PC-9 (cell line): ENCODE data around the gene IL4R. TPM values are rescaled to one million over a fixed set of nuclear protein-coding genes. Genes with fewer than 3 reads are reported as not detected.
"Not testable (repeated sequence)": the region's sequence is repeated elsewhere in the genome, so short reads cannot be mapped to it uniquely, and the experiment has no call there.

Experiments
- BruUV-seq: library from RNA; stranded (reverse); fragments of 400-500 nt; replicated peaks from 2 replicates; lab custom pipeline; 2021; lab: Mats Ljungman, UMichigan
- CTCF ChIA-PET: fragments of 300-600 bp; sonication (Branson Sonifier 250); formaldehyde crosslinking; loops from one replicate; lab custom pipeline; 2022; ENCODE audit warnings: antibody characterized with exemption; lab: Charles Lee
- POLR2A ChIA-PET: fragments of 300-600 bp; sonication (Branson Sonifier 250); formaldehyde crosslinking; loops from one replicate; lab custom pipeline; 2022; ENCODE audit warnings: antibody characterized with exemption; ENCODE audit not compliant: unreplicated experiment; lab: Charles Lee
- DNase-seq, 2 experiments: peaks; one replicate each; pipeline versions ENCODE4 v3.0.0 to v3.0.0-alpha.2; 2015 to 2022; ENCODE audit warnings: mixed read lengths in 1 of 2
- H2AFZ ChIP-seq: fragments of 200-600 bp; sonication (generic); 2 replicates; pipeline ENCODE4 v1.8.1; 2017; ENCODE audit warnings: antibody characterized with exemption
- H3F3A ChIP-seq: fragments of 200-600 bp; sonication (generic); 2 replicates; pipeline ENCODE4 v1.8.1; 2017; ENCODE audit warnings: antibody characterized with exemption, mild to moderate bottlenecking, low read depth; ENCODE audit not compliant: insufficient read depth
- H3K27ac ChIP-seq: fragments of 200-600 bp; sonication (generic); 2 replicates; pipeline ENCODE4 v1.6.1; 2016; ENCODE audit warnings: mixed run types
- H3K27me3 ChIP-seq: fragments of 200-600 bp; sonication (generic); 2 replicates; pipeline ENCODE4 v1.6.1; 2016; ENCODE audit warnings: low read depth, mixed run types; ENCODE audit not compliant: insufficient read depth
- H3K36me3 ChIP-seq: fragments of 200-600 bp; sonication (generic); 2 replicates; pipeline ENCODE4 v1.6.1; 2016; ENCODE audit warnings: low read depth, mixed run types
- H3K4me1 ChIP-seq: fragments of 200-600 bp; sonication (generic); replicated peaks from 2 replicates; pipeline ENCODE4 v1.6.1; 2016; ENCODE audit warnings: mixed run types; ENCODE audit not compliant: insufficient read depth
- H3K4me2 ChIP-seq: fragments of 200-600 bp; sonication (generic); 2 replicates; pipeline ENCODE4 v1.6.1; 2017; ENCODE audit warnings: mixed run types
- H3K4me3 ChIP-seq: fragments of 200-600 bp; sonication (generic); 2 replicates; pipeline ENCODE4 v1.6.1; 2016; ENCODE audit warnings: mixed run types
- H3K79me2 ChIP-seq: fragments of 200-600 bp; sonication (generic); 2 replicates; pipeline ENCODE4 v1.6.1; 2017; ENCODE audit warnings: low read depth, mixed run types
- H3K9me2 ChIP-seq: fragments of 200-600 bp; sonication (generic); 2 replicates; pipeline ENCODE4 v1.8.1; 2017; ENCODE audit warnings: mild to moderate bottlenecking; ENCODE audit not compliant: insufficient read depth
- H3K9me3 ChIP-seq: fragments of 200-600 bp; sonication (generic); 2 replicates; pipeline ENCODE4 v1.8.1; 2016; ENCODE audit warnings: low read depth; ENCODE audit not compliant: insufficient read depth
- H4K20me1 ChIP-seq: fragments of 200-600 bp; sonication (generic); 2 replicates; pipeline ENCODE4 v1.8.1; 2017; ENCODE audit not compliant: insufficient read depth
- EZH2 ChIP-seq: fragments of 200-600 bp; sonication (generic); IDR thresholded peaks from 2 replicates; pipeline ENCODE4 v1.8.0; 2017; ENCODE audit warnings: antibody characterized with exemption, low read depth
- intact Hi-C: fragments of 100-400 bp; cut with micrococcal nuclease; formaldehyde crosslinking; loops from one replicate; pipeline ENCODE4 v1.10.0; 2022; ENCODE audit not compliant: unreplicated experiment
- total RNA-seq: library from RNA; stranded (reverse); gene quantifications from 2 replicates; pipeline ENCODE4 v1.2.3, GENCODE V29; 2021
- TF ChIP-seq, protein P1 (sequence below): fragments of 200-600 bp; sonication (generic); conservative IDR thresholded peaks from 2 replicates; pipeline ENCODE4 v1.6.1; 2017; ENCODE audit warnings: mixed run types, antibody characterized with exemption, mild to moderate bottlenecking, moderate library complexity

IL4R gene
- total RNA-seq, 1 experiment from 2014 or later = 76.5 TPM

DNA sequence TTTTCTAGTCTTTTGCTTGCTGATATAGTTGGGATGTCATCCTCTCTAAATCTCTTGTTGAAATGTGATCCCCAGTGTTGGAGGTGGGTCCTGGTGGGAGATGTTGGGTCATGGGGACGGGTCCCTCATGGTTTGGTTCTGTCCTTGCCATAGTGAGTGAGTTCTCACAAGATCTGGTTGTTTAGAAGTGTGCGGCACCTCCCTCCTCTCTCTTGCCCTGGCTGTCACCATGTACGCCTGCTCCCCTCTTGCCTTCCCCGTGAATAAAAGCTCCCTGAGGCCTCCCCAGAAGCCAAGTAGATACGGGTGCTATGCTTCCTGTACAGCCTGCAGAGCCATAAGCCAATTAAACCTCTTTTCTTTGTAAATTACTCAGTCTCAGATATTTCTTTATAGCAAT lies 15.2 kb downstream of the IL4R start:
- Histone ChIP-seq H3F3A (peaks cover 34% of the 10 kb centered on the region), H3K79me2 (peaks cover 90% of the 10 kb centered on the region), H3K9me3 (no peaks in the 10 kb centered on the region), H3K9me2 (no peaks in the 10 kb centered on the region), H3K36me3 (peaks cover 16% of the 10 kb centered on the region; the same call in 1 of the 2 replicates), H2AFZ (no peak overlapping the region), H3K27ac (peak overlapping the region; percentile 98; the same call in 1 of the 2 replicates), H3K27me3 (no peaks in the 10 kb centered on the region), H3K4me2 (no peak overlapping the region), H3K4me3 (no peak overlapping the region), H4K20me1 (no peaks in the 10 kb centered on the region), H3K4me1 (peaks cover 41% of the 10 kb centered on the region)
- no TSS peak for BruUV-seq
- TF ChIP-seq, protein P1, sequence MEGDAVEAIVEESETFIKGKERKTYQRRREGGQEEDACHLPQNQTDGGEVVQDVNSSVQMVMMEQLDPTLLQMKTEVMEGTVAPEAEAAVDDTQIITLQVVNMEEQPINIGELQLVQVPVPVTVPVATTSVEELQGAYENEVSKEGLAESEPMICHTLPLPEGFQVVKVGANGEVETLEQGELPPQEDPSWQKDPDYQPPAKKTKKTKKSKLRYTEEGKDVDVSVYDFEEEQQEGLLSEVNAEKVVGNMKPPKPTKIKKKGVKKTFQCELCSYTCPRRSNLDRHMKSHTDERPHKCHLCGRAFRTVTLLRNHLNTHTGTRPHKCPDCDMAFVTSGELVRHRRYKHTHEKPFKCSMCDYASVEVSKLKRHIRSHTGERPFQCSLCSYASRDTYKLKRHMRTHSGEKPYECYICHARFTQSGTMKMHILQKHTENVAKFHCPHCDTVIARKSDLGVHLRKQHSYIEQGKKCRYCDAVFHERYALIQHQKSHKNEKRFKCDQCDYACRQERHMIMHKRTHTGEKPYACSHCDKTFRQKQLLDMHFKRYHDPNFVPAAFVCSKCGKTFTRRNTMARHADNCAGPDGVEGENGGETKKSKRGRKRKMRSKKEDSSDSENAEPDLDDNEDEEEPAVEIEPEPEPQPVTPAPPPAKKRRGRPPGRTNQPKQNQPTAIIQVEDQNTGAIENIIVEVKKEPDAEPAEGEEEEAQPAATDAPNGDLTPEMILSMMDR = no peak
- TF ChIP-seq EZH2 = no peak
- DNase-seq = no peak
- POLR2A ChIA-PET = no interaction called here
- CTCF ChIA-PET = interaction anchor here (0.6 kb wide), 1 partner anchor 8 kb away, joined by 3 read pairs; no protein-coding TSS in a partner anchor
- intact Hi-C loops = no loop called here

DNA sequence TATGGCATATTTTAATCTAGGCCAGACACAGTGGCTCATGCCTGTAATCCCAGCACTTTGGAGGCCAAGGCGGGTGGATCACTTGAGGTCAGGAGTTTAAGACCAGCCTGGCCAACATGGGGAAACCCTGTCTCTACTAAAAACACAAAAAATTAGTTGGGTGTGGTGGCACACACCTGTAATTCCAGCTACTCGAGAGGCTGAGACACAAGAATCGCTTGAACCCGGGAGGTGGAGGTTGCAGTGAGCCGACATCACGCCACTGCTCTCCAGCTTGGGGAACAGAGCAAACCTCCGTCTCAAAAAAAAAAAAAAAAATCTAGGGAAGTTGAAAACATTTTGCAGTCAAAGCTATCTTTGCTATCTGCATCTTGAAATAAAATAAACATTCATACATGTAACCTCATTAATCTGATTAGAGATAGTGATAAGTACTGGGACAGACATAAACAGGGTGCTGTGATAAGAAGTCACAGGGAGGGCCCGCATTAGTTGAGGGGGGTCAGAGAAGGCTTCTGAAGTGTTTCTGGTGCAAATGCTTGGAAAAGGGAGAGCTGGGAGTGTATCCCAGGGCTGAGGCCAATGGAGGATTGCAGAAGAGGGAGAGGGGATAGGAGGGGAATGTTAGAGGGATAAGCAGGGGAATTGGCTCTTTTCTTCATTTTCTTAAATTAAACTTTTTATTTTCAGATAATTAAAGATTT lies 15.8 kb downstream of the IL4R start:
- Histone ChIP-seq H3F3A (peaks cover 30% of the 10 kb centered on the region), H3K4me1 (peaks cover 35% of the 10 kb centered on the region), H3K27ac (peak overlapping the region; percentile 98; the same call in 1 of the 2 replicates), H3K36me3 (peaks cover 21% of the 10 kb centered on the region; the same call in 1 of the 2 replicates), H3K79me2 (peaks cover 90% of the 10 kb centered on the region)
- H4K20me1 ChIP-seq, intact Hi-C loops, H3K27me3 ChIP-seq, POLR2A ChIA-PET, H2AFZ ChIP-seq, H3K4me2 ChIP-seq, BruUV-seq, H3K9me2 ChIP-seq, H3K9me3 ChIP-seq, H3K4me3 ChIP-seq: not testable (repeated sequence)
- CTCF ChIA-PET = interaction anchor here (0.6 kb wide), 1 partner anchor 8 kb away, joined by 3 read pairs; no protein-coding TSS in a partner anchor
- peak in 1 of 2 experiments; percentile 10 for DNase-seq

DNA sequence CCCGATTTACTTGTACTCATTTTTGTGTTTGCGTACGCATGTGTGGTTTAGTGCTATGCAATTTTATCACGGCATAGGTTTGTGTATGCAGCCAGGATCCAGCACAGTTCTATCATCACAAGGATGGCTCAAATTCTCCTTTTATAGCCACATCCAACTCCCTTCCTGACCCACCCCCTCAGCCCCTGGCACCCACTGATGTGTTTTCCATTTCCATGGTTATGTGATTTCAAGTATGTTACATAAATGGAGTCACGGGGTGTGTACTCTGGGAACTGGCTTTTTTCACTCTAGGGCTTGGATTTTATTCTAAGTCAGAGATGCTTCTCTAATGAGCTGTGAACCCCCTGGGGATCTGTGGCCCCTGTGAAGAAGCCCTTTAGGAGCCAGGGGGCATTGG lies 16.8 kb downstream of the IL4R start:
- Histone ChIP-seq H3K9me3 (no peaks in the 10 kb centered on the region), H3K4me2 (no peak overlapping the region), H2AFZ (no peak overlapping the region), H3K79me2 (peaks cover 90% of the 10 kb centered on the region), H3K27ac (no peak overlapping the region), H3K9me2 (no peaks in the 10 kb centered on the region), H3K4me1 (peaks cover 32% of the 10 kb centered on the region), H4K20me1 (no peaks in the 10 kb centered on the region; the same call in 1 of the 2 replicates), H3K4me3 (no peak overlapping the region), H3K27me3 (no peaks in the 10 kb centered on the region), H3K36me3 (peaks cover 29% of the 10 kb centered on the region; the same call in 1 of the 2 replicates), H3F3A (peaks cover 30% of the 10 kb centered on the region)
- TF ChIP-seq, protein P1 = no peak
- TF ChIP-seq EZH2 = no peak
- intact Hi-C loops = no loop called here
- BruUV-seq = no TSS peak
- CTCF ChIA-PET = no interaction called here
- POLR2A ChIA-PET = no interaction called here
- DNase-seq = peak in 1 of 2 experiments; percentile 40
